SKM-1 treated with dmso at 0.1 percent for 144 hours (cell line): Measurements from ENCODE around the gene INA.
"Not testable (repeated sequence)": the region's sequence is repeated elsewhere in the genome, so short reads cannot be mapped to it uniquely, and the experiment has no call there.

Experiments
- DNase-seq: peaks from one replicate; lab custom pipeline; 2025; ENCODE audit not compliant: unreplicated experiment; lab: John Stamatoyannopoulos, UW

The INA gene

DNA sequence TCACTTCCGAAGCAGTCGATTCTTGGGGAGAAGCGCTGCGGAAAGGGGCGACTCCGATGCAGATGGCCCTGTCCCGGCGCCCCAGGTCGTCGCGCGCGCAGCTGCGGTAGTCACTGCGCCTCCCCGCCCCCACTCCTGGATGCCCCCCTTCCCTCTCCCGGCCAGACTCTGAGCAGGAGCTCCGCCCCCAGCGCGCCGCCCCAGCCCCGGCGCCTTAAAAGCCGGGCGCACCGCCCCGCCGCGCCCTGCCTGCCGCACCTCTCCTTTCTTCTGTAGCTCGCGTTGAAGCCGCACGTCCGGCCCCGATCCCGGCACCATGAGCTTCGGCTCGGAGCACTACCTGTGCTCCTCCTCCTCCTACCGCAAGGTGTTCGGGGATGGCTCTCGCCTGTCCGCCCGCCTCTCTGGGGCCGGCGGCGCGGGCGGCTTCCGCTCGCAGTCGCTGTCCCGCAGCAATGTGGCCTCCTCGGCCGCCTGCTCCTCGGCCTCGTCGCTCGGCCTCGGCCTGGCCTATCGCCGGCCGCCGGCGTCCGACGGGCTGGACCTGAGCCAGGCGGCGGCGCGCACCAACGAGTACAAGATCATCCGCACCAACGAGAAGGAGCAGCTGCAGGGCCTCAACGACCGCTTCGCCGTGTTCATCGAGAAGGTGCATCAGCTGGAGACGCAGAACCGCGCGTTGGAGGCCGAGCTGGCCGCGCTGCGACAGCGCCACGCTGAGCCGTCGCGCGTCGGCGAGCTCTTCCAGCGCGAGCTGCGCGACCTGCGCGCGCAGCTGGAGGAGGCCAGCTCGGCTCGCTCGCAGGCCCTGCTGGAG, at the start of gene INA:
Gene INA (plus strand): TSS at position 243 of the 817 bp plus-strand sequence. CDS start 74 bp downstream, at position 317.
- no peak for DNase-seq

DNA sequence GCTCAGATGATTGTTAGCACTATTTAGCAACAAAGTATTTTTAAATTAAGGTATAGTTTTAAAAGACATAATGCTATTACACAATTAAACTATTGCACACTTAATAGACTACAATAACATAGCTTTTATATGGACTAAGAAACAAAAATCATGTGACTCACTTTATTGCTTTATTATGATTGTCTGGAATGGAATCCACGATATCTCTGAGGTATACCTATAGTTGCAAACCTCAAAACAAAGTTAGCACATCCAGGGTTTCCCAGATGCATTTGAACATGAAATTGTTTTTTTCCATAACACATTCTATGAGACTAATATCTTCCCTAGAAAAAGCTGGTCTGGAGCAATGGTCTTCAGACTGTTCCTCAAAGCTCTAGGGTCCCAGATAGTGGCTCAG, 49.5 kb upstream of the INA start:
- no peak for DNase-seq

DNA sequence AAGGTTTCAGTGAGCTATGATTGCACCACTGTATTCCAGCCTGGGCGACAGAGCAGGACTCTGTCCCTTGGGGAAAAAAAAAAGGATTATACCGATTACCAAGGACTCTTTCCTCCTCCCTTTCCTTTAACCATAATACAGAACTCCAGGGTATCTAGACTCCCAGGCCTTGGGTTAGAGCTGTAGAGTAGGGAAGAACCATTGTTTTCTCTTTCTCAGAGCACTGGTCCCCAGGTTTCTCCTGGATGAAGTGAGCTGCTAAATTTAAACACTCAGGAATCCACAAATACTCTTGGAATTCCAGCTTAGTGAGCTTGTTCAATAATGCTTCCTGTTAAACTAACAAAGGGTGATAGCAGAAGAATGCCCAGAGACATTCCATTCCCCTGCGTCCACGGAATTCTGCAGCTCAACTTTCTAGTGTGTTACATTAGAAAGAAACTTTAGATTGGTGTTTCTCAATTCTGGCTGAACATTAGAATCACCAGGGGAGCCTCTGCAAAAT, 45.8 kb upstream of the INA start:
- DNase-seq = no peak

DNA sequence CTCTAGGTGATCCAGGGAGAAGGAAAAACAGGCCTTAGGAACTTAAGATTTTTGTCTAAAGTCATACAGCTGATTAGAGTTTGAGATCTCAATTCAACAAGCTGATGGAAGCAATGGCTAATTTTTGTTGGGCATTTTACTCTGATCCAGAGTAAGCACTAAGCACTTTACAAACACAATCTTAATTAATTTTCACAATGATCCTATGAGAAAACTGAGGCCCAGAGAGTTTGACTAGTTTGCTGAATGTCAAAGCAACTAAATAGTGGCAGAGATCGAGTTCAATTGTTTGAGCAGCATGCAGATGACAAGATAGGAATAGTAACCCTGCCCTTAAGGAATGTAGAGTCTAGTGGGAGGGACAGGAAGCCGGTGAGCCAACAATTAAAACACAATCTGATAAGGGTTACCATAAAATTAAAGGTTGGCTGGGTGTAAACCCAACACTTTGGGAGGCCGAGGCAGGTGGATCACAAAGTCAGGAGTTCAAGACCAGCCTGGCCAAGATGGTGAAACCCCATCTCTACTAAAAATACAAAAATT, 44.7 kb upstream of the INA start:
- DNase-seq = no peak

DNA sequence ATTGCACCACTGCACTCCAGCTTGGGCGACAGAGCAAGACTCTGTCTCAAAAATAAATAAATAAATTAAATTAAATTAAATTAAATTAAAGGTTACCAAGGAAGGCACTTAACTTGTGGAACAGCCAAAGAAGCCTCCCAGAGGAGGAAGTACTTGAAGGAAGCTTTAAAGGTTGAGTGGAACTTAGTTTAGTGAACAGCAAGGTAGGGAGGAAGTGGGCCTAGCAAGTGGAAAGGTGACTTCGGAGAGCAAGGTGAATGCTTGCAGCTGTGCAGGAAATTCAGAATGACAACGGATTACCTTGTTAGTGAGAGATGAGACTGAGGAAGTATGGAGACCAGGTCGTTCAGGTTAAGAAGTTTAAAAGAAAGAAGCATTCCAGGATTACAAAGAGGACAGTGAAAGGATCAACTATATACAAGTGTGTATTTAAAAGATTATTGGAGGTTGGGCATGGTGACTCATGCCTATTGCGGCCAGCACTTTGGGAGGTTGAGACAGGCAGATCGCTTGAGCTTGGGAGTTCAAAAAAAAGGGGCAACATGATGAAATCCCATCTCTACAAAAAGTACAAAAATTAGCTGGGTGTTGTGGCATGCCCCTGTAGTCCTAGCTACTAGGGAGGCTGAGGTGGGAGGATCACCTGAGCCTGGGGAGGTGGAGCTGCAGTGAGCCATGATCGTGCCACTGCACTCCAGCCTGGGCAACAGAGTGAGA, 44.0 kb upstream of the INA start:
- peak; percentile 23 for DNase-seq

DNA sequence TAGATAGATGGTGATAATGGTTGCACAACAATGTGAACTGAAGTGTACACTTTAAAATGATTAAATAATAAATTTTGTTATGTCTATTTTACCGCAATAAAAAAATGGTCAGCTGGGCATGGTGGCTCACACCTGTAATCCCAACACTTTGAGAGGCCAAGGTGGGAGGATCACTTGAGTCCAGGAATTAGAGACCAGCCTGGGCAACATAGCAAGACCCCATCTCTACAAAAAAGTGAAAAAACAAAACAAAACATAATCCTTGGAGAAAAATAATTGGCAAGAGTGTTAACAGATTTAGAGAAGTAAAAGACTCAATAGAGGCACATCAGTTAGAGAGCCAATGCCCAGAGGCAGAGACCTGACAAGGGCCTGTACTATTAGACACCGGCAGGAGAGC, 41.2 kb upstream of the INA start:
- DNase-seq = no peak

DNA sequence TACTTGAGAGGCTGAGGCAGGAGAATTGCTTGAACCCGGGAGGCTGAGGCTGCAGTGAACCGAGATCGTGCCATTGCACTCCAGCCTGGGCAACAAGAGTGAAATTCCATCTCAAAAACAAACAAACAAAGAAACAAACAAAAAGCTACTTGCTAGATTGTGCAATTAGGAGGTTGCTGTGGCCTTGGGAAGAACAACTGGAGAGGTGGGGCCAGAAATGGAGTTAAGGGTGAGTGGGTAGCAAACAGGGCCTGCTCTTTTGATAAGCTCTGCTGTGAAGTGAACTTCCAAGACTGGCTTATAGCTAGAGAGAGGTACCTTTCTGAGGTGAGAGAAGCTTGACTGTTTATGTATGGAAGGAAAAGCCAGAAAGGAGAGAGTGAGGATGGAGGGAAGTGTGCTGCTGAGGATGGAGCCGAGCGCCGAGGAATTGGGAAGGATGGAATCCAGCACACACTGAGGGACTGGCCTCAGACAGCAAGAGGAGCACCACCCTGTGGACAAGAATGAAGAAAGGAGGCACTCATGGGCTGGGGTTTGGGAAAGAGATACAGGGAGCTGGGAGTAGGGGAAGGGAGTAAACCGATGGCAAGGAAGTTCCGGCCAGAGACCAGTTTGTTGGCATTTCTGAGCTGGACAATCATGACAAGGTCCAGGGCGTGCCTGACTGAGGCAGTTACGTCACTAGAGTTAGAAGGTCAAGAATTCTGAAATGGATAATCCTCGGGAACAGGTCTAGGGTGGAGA, 38.3 kb upstream of the INA start:
- no peak for DNase-seq

DNA sequence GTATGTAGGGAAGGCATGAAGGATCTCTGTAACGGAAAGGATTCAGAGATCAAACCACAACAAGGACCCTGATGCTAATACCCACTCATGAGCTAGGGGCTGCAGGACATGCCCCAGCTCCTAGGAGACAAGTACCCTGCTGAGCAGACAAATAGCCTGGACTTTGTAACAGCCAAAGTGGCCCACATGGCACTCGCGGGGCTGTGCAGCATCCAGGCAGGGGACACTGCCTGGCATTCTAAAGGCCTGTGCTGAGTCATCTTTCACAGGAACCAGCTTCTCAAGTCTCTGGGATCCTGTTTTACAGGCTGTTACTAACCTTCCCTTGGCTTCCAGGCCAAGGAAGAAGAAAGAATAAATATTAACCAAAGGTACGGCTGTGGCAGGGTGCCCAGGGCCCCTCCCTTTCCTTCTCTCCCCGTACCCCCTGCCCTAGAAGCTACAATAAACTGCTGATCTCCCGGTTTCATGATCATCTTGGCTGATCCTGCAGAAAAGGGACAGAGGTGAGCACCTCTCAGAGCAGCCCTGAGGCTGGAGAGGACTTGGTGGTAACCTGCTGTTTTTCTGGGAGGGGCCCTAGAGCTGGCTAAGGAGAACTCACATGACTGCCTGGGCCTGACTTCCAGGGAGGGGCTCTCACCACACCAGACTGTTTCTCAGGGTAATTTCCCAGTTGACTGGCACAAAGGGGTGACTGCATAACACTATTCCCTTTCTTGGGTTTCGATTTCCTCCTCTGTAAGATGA, 35.5 kb upstream of the INA start:
- no peak for DNase-seq

DNA sequence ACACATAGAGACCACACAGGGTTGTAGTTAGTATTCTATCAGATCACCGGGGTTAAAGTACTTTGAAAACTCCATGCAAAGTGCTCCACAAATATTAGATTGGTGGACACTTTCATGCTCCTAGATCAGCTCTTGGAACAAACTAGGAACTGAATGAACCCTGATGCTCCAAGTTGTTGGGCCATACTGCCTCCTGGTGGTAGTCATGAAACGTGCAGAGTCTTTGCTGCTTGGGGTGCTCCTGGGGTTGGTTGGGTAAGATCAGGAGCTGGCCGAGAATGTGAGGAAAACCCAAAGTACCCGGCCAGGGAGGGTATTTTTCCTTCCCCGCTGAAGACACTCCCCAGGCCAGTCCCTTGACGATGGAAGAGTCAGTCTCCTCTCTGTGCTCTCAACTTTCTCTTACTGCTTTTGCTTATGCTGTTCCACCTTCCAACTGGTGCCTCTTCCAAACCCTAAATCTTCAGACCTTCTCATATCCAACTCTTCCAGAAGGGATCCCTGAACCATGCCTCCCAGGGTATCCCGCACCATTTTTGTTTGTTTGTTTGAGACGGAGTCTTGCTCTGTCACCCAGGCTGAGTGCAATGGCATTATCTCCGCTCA, 32.2 kb upstream of the INA start:
- peak; percentile 67 for DNase-seq

DNA sequence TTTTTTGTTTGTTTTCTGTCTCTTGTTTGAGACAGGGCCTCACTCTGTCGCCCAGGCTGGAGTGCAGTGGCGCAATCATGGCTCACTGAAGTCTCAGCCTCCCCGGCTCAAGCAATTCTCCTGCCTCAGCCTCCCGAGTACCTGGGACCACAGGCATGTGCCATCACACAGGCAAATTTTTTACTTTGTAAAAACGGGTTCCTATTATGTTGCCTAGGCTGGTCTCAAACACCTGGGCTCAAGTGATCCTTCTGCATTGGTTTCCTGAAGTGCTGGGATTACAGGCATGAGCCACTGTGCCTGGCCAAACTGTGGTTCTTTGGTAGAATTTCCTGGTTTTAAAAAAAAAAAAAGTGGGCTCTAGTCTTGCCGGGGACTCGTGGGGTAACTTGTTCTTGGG, 31.4 kb upstream of the INA start, which contains the start of gene RPEL1:
Gene RPEL1 (plus strand): TSS at position 301 of the 400 bp plus-strand sequence. CDS start 110 bp downstream, outside the sequence.
- not testable (repeated sequence) for DNase-seq

DNA sequence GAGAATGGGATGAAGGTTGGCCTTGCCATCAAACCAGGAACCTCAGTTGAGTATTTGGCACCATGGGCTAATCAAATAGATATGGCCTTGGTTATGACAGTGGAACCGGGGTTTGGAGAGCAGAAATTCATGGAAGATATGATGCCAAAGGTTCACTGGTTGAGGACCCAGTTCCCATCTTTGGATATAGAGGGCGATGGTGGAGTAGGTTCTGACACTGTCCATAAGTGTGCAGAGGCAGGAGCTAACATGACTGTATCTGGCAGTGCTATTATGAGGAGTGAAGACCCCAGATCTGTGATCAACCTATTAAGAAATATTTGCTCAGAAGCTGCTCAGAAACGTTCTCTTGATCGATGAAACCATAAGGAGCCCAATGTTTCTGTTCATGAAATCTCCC, 30.6 kb upstream of the INA start:
- no peak for DNase-seq

DNA sequence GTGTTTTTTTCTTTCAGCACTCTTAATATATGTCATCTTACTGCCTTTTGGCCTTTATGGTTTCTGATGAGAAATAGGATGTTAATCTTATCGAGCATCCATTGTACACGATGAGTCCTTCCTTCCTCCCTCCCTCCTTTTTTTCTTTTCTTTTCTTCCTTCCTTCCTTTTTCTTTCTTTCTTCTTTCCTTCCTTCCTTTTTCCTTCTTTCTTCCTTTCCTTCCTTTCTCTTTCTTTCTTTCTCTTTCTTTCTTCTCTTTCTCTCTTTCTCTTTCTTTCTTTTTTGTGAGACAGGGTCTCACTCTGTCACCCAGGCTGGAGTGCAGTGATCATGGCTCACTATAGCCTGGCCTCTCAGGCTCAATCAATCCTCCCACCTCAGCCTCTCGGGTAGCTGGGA, 22.8 kb upstream of the INA start:
- no peak for DNase-seq

DNA sequence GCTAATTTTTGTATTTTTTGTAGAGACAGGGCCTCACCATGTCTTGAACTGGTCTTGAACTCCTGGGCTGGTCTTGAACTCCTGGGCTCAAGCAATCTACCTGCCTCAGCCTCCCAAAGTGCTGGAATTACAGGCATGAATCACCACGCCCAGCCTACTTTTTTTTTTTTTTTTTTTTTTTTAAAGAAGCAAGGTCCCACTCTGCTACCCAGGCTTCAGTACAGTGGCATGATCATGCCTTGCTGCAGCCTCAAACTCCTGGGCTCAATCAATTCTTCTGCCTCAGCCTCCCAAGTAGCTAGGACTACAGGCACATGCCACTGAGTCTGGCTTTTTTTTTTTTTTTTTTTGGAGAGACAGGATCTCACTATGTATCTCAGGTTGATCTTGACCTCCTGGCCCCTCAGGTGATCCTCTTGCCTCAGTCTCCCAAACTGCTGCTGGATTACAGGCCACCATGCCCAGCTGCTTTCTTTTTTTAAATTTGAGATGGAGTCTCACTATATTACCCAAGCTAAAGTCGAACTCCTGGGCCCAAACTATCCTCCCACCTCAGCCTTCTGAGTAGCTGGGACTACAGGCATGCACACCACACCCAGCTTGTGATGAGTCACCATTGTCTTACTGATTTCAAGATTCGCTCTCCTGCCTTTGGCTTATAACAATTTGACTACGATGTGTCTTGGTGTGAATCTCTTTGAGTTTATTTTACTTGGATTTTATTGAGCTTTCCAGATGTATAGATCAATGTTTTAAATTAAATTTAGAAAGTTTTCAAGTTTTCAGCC, 22.2 kb upstream of the INA start:
- DNase-seq = no peak

DNA sequence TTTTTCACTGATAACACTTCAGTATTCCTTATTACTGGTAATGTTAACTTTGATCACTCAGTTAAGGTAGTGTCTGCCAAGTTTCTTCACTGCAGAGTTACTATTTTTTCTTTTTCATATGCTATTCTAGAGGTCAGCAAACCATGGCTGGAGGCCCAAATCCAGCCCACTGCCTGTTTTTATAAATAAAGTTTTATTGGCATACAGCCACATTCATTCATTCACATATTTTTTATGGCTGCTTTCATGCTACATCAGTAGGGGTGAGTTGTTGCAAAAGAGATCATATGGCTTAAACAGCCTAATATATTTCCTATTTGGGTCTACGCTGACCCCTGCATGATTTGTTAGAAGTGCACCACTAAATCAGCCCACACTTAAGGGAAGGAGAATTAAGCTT, 20.3 kb upstream of the INA start:
- no peak for DNase-seq

DNA sequence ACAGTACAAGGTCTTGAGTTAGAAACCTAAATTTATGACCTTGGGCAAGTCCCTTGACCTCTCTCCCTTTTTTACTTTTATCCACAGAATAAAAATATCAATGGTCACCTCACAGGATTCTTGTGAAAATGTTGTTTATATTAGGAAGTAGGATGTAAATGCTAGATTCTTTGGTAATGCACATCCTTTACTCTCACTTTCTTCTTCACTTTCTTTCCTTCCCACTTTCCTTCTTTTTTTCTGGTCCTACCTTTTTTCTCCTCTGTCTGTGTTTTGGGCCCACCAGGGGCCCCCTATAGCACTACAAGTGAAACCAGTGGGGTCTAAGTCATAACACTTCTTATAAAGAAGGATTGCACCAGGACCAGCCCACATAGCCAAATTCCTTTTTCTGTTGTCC, 19.1 kb upstream of the INA start:
- DNase-seq = no peak

DNA sequence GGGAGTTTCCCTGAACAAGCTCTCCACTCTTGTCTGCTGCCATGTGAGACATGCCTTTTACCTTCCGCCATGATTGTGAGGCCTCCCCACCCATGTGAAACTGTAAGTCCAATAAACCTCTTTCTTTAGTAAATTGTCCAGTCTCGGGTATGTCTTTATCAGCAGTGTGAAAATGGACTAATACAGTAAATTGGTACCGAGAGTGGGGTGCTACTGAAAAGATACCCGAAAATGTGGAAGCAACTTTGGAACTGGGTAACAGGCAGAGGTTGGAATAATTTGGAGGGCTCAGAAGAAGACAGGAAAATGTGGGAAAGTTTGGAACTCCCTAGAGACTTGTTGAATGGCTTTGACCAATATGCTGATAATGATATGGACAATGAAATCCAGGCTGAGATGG, 18.0 kb upstream of the INA start:
- DNase-seq = not testable (repeated sequence)

DNA sequence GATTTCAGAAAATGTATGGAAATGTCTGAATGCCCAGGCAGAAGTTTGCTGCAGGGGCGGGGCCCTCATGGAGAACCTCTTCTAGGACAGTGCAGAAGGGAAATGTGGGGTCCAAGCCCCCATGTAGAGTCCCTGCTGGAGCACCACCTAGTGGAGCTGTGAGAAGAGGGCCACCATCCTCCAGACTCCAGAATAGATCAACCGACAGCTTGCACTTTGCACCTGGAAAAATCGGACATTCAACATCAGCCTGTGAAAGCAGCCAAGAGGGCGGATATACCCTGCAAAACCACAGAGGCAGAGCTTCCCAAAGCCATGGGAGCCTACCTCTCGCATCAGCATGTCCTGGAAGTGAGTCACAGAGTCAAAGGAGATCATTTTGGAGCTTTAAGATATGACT, 16.9 kb upstream of the INA start:
- no peak for DNase-seq

DNA sequence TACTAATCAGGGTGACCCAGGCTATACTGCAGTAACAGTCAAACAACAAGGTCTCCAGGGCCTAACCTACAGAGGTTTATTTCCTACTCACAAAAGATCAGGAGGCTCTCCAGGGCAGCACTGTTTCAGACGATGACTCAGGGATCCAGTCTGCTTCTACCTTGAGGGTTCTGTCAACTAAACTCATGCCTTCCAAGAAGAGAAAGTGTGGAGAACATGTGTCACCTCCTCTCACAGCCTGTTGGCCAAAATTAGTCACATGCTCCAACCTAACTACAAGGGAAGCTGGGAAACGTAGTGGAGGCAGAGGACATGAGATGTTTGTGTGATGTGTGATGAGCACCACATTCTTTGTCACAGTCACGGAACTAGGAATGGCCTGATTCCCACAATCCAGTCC, 14.7 kb upstream of the INA start:
- DNase-seq = no peak

DNA sequence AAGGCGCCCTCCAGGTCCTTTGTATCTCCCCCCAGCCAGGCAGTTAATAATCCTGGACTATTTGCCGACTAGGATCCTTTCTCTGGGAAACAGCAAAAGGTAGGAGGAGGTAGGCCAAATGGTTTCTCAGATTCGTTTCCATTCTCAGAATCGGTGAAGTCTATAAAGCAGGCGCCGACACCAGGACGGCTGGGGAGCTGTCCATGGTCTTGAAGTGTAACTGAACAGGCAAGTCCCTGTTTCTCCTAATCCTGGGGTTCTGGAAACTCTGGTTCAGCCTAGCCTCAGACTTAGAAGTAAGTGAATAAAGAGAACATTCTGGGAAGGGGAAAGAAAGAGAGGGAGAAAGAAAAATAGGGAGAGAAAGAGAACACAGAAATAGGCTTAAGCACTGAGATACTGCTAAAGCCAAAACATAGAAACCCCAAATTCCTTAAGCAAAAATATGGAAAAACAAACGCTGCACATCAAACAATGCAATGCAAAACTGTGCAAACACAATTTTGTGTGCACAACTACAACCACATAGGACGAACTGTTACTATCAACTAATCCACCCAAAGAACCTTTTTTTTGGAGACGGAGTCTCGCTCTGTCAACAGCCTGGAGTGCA, 11.1 kb upstream of the INA start:
- DNase-seq = no peak
